K562 (cell line): ENCODE measurements around the gene CSMD2.

Source experiments
- MXI1 ChIP-seq: IDR thresholded peaks from 2 replicates; pipeline ENCODE4 v1.6.1; 2011; ENCODE audit warnings: low read depth, mild to moderate bottlenecking, improper control_type of control experiment, low read length
- TAF1 ChIP-seq: IDR thresholded peaks from 2 replicates; pipeline ENCODE4 v1.6.1; 2011; ENCODE audit warnings: mild to moderate bottlenecking, low read length, moderate library complexity; ENCODE audit not compliant: insufficient read depth, control insufficient read depth, severe bottlenecking; ENCODE audit errors: extremely low read depth

DNA sequence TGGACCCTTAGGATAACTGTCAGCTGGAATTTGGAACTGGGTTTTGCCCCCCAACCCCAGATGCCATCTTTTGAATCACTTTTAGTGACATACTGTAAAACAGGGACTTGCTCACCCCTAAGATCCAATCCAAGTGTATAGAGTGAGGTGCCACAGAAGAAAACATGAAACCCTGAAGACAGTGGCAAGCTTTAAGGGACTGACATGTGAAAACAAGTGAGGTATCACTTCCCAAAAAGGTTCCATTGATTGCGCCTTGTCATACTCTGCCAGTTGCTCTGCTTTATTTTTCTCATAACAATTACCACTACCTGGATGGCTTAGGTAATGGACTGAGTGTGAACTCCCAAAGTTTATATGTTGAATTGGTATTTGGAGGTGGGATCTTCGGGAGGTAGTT is 115.6 kb downstream of the CSMD2 start:
- TF ChIP-seq TAF1 (no peak), MXI1 (no peak)
